ENCODE results near the gene MARCHF5. TPM values are rescaled to one million over a fixed set of nuclear protein-coding genes. Genes with fewer than 3 reads are reported as not detected.
A peak's percentile ranks its signal among the peaks of the same experiment; 100 is the strongest.

The MARCHF5 gene
- total RNA-seq, 1 donor from 2014 or later: 52.1 TPM

DNA sequence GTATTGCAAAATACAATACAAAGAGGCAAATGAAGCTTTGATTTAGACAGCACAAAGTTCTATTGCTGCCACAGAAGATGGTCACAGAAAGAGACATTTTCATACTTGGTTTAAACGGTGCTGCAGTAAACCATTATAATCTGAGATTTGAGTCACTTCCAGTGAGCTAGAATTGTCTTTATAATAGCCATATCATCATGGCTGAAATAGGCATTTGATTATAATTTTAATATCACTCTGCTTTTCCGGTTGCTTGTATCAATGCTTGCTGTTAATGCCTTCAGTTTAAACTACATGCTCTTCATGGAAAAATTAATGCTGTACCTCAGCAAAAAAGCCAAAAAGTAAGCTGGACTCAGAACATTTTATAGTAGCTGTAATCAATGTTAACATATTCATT is 48.6 kb upstream of the MARCHF5 start:
- H3K27ac ChIP-seq (ENCODE audit: low read depth, low read length): no peak overlapping the region
- FAIRE-seq: no peak
- H3K36me3 ChIP-seq (ENCODE audit: insufficient read depth, low read length): no peaks in the 10 kb centered on the region
- H3K4me2 ChIP-seq (ENCODE audit: low read length): no peak overlapping the region
- no peaks in the 10 kb centered on the region for H3K27me3 ChIP-seq (ENCODE audit: insufficient read depth, low read length)
- no peak overlapping the region for H3K27ac Mint-ChIP-seq (ENCODE audit: unreplicated experiment)
- peak overlapping the region; percentile 80 for H3K4me3 Mint-ChIP-seq (ENCODE audit: unreplicated experiment)
- H3K9me3 ChIP-seq (ENCODE audit: insufficient read depth, low read depth, low read length): no peaks in the 10 kb centered on the region
- H3K9me3 Mint-ChIP-seq (ENCODE audit: unreplicated experiment): no peaks in the 10 kb centered on the region
- H3K36me3 Mint-ChIP-seq (ENCODE audit: low read depth, unreplicated experiment): no peaks in the 10 kb centered on the region
- peaks cover 6% of the 10 kb centered on the region for H4K20me1 ChIP-seq (ENCODE audit: insufficient read depth, low read length)
- H3K27me3 Mint-ChIP-seq (ENCODE audit: low read depth, unreplicated experiment): peaks cover 12% of the 10 kb centered on the region
- H3K4me3 ChIP-seq (ENCODE audit: insufficient read depth, low read depth, low read length): no peak overlapping the region
- H3K9ac ChIP-seq (ENCODE audit: low read length): no peak overlapping the region
- peaks cover 14% of the 10 kb centered on the region for H3K4me1 Mint-ChIP-seq (ENCODE audit: low read depth, unreplicated experiment)
- DNase-seq (ENCODE audit: low read depth): no peak
- TF ChIP-seq, protein P1, sequence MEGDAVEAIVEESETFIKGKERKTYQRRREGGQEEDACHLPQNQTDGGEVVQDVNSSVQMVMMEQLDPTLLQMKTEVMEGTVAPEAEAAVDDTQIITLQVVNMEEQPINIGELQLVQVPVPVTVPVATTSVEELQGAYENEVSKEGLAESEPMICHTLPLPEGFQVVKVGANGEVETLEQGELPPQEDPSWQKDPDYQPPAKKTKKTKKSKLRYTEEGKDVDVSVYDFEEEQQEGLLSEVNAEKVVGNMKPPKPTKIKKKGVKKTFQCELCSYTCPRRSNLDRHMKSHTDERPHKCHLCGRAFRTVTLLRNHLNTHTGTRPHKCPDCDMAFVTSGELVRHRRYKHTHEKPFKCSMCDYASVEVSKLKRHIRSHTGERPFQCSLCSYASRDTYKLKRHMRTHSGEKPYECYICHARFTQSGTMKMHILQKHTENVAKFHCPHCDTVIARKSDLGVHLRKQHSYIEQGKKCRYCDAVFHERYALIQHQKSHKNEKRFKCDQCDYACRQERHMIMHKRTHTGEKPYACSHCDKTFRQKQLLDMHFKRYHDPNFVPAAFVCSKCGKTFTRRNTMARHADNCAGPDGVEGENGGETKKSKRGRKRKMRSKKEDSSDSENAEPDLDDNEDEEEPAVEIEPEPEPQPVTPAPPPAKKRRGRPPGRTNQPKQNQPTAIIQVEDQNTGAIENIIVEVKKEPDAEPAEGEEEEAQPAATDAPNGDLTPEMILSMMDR (IDR thresholded peaks at IDR 0.05; ENCODE audit: insufficient read depth, low read depth, low read length): no peak
- TF ChIP-seq EZH2 (IDR thresholded peaks at IDR 0.05; ENCODE audit: insufficient read depth, low read length): no peak
- no peak overlapping the region for H2AFZ ChIP-seq (ENCODE audit: low read depth, low read length)
- H3K79me2 ChIP-seq (ENCODE audit: insufficient read depth, low read length): no peaks in the 10 kb centered on the region
- peaks cover 15% of the 10 kb centered on the region for H3K4me1 ChIP-seq (ENCODE audit: insufficient read depth, low read length)

DNA sequence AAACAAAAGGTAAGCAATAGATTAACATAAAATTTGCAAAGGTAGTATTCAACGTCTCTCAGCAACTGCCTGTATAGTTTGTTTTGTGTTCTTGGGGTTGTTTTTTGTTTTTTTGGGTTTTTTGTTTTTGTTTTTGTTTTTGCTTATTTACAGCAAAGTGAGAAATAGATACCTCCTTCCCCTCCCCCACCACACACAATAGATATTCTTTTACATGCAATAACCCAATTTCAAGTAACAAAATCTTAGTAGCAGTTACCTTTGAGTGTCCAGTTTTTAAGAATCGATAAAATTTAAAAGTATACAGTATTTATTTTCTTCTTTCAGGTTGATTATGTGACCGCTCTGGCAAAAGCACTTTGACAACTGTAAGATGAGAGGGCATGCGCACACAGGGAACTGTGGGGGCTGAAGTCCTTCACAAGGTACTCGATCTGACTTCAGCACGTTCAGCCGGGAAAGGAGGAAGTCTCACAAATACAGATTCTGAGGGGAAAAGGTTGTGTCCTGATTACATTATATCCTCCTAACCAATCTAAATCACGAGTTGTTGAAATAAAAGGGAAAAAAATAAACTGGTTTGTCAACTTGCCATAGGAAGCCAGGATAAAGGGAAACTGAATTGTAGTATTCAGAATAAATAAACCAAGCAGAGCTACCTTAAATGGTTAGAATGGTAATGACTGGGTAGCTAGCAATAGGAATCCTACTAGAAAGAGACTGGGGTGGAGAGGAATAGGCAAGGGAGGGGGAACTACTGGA is 47.9 kb upstream of the MARCHF5 start:
- Mint-ChIP-seq H3K4me3 (ENCODE audit: unreplicated experiment) (peak overlapping the region; percentile 80), H3K27me3 (ENCODE audit: low read depth, unreplicated experiment) (peaks cover 5% of the 10 kb centered on the region), H3K36me3 (ENCODE audit: low read depth, unreplicated experiment) (no peaks in the 10 kb centered on the region), H3K4me1 (ENCODE audit: low read depth, unreplicated experiment) (peaks cover 14% of the 10 kb centered on the region), H3K9me3 (ENCODE audit: unreplicated experiment) (no peaks in the 10 kb centered on the region), H3K27ac (ENCODE audit: unreplicated experiment) (peak overlapping the region; percentile 92)
- FAIRE-seq: no peak
- peak; percentile 58 for DNase-seq (ENCODE audit: low read depth)
- H3K27ac ChIP-seq (ENCODE audit: low read depth, low read length): no peak overlapping the region
- H2AFZ ChIP-seq (ENCODE audit: low read depth, low read length): peak overlapping the region; percentile 16
- TF ChIP-seq EZH2 (IDR thresholded peaks at IDR 0.05; ENCODE audit: insufficient read depth, low read length): no peak
- TF ChIP-seq, protein P1 (IDR thresholded peaks at IDR 0.05; ENCODE audit: insufficient read depth, low read depth, low read length): no peak
- H3K9me3 ChIP-seq (ENCODE audit: insufficient read depth, low read depth, low read length): no peaks in the 10 kb centered on the region
- peaks cover 15% of the 10 kb centered on the region for H3K4me1 ChIP-seq (ENCODE audit: insufficient read depth, low read length)
- H4K20me1 ChIP-seq (ENCODE audit: insufficient read depth, low read length): peaks cover 6% of the 10 kb centered on the region
- H3K79me2 ChIP-seq (ENCODE audit: insufficient read depth, low read length): no peaks in the 10 kb centered on the region
- peak overlapping the region; percentile 43 for H3K4me3 ChIP-seq (ENCODE audit: insufficient read depth, low read depth, low read length)
- H3K36me3 ChIP-seq (ENCODE audit: insufficient read depth, low read length): no peaks in the 10 kb centered on the region
- H3K4me2 ChIP-seq (ENCODE audit: low read length): peak overlapping the region; percentile 79
- H3K9ac ChIP-seq (ENCODE audit: low read length): peak overlapping the region; percentile 37
- no peaks in the 10 kb centered on the region for H3K27me3 ChIP-seq (ENCODE audit: insufficient read depth, low read length)

DNA sequence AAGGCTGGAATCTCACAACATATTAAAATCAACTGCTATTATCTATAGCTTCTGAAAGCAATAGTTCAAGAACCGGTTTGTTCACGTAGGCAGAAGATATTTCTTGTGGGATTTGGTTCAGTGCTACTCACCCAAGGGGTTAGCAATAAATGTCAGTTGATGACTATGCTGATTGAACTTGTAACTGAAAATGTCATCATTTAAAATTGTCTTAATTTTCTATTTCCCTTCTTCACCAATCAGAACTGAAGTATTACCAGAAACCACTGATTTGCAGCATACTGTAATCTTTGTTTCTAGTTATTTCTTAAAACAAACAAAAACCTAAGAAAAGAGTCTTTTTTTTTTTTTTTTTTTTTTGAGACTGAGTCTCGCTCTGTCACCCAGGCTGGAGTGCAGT is 46.2 kb upstream of the MARCHF5 start:
- Histone ChIP-seq H2AFZ (ENCODE audit: low read depth, low read length) (no peak overlapping the region), H4K20me1 (ENCODE audit: insufficient read depth, low read length) (no peaks in the 10 kb centered on the region), H3K4me1 (ENCODE audit: insufficient read depth, low read length) (peaks cover 7% of the 10 kb centered on the region), H3K9me3 (ENCODE audit: insufficient read depth, low read depth, low read length) (no peaks in the 10 kb centered on the region), H3K27ac (ENCODE audit: low read depth, low read length) (no peak overlapping the region), H3K9ac (ENCODE audit: low read length) (no peak overlapping the region), H3K36me3 (ENCODE audit: insufficient read depth, low read length) (no peaks in the 10 kb centered on the region), H3K4me2 (ENCODE audit: low read length) (no peak overlapping the region), H3K27me3 (ENCODE audit: insufficient read depth, low read length) (no peaks in the 10 kb centered on the region), H3K4me3 (ENCODE audit: insufficient read depth, low read depth, low read length) (no peak overlapping the region), H3K79me2 (ENCODE audit: insufficient read depth, low read length) (no peaks in the 10 kb centered on the region)
- H3K27me3 Mint-ChIP-seq (ENCODE audit: low read depth, unreplicated experiment): no peaks in the 10 kb centered on the region
- DNase-seq (ENCODE audit: low read depth) (no peak), FAIRE-seq (no peak)
- no peaks in the 10 kb centered on the region for H3K36me3 Mint-ChIP-seq (ENCODE audit: low read depth, unreplicated experiment)
- TF ChIP-seq EZH2 (IDR thresholded peaks at IDR 0.05; ENCODE audit: insufficient read depth, low read length): no peak
- TF ChIP-seq, protein P1 (IDR thresholded peaks at IDR 0.05; ENCODE audit: insufficient read depth, low read depth, low read length): no peak
- no peak overlapping the region for H3K27ac Mint-ChIP-seq (ENCODE audit: unreplicated experiment)
- no peak overlapping the region for H3K4me3 Mint-ChIP-seq (ENCODE audit: unreplicated experiment)
- peaks cover 7% of the 10 kb centered on the region for H3K4me1 Mint-ChIP-seq (ENCODE audit: low read depth, unreplicated experiment)
- no peaks in the 10 kb centered on the region for H3K9me3 Mint-ChIP-seq (ENCODE audit: unreplicated experiment)

All from astrocyte (in vitro differentiated cells and primary cell).